ENCODE results near the gene SEC24C.

Gene SEC24C

DNA sequence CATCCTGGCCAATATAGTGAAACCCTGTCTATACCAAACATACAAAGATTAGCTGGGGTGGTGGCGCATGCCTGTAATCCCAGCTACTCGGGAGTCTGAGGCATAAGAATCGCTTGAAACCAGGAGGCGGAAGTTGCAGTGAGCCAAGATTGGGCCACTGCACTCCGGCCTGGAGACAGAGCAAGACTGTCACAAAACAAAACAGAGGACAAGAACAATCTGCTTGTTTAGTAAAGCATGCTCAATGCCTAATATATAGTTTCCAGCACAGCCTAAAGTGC lies 1.8 kb upstream of the SEC24C start:
- Histone ChIP-seq H3K27ac (ENCODE audit: low read depth, low read length) (no peak overlapping the region), H3K27me3 (ENCODE audit: low read length) (no peaks in the 10 kb centered on the region), H3K9me3 (ENCODE audit: insufficient read depth, low read length) (no peaks in the 10 kb centered on the region), H4K20me1 (ENCODE audit: low read depth, low read length) (no peaks in the 10 kb centered on the region; the same call in 1 of the 2 replicates), H3K36me3 (ENCODE audit: low read length) (no peaks in the 10 kb centered on the region), H3K9ac (ENCODE audit: low read length) (no peak overlapping the region), H3K4me3 (ENCODE audit: insufficient read depth, low read length, poor library complexity, severe bottlenecking) (no peak overlapping the region), H2AFZ (ENCODE audit: low read depth, low read length, severe bottlenecking) (no peak overlapping the region), H3K9me2 (replicated peaks; ENCODE audit: insufficient read depth, low read length) (no peaks in the 10 kb centered on the region), H3K4me2 (ENCODE audit: low read depth, low read length, poor library complexity, severe bottlenecking) (peak overlapping the region; percentile 83), H3K79me2 (ENCODE audit: insufficient read depth, low read length) (peaks cover 49% of the 10 kb centered on the region), H3F3A (ENCODE audit: insufficient read depth) (no peaks in the 10 kb centered on the region)
- TF ChIP-seq, protein P1, sequence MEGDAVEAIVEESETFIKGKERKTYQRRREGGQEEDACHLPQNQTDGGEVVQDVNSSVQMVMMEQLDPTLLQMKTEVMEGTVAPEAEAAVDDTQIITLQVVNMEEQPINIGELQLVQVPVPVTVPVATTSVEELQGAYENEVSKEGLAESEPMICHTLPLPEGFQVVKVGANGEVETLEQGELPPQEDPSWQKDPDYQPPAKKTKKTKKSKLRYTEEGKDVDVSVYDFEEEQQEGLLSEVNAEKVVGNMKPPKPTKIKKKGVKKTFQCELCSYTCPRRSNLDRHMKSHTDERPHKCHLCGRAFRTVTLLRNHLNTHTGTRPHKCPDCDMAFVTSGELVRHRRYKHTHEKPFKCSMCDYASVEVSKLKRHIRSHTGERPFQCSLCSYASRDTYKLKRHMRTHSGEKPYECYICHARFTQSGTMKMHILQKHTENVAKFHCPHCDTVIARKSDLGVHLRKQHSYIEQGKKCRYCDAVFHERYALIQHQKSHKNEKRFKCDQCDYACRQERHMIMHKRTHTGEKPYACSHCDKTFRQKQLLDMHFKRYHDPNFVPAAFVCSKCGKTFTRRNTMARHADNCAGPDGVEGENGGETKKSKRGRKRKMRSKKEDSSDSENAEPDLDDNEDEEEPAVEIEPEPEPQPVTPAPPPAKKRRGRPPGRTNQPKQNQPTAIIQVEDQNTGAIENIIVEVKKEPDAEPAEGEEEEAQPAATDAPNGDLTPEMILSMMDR (IDR thresholded peaks at IDR 0.05; ENCODE audit: insufficient read depth, low read length, poor library complexity, severe bottlenecking), result no peak
- no peak for TF ChIP-seq EZH2phosphoT487 (conservative IDR thresholded peaks at IDR 0.05; ENCODE audit: low read length)

DNA sequence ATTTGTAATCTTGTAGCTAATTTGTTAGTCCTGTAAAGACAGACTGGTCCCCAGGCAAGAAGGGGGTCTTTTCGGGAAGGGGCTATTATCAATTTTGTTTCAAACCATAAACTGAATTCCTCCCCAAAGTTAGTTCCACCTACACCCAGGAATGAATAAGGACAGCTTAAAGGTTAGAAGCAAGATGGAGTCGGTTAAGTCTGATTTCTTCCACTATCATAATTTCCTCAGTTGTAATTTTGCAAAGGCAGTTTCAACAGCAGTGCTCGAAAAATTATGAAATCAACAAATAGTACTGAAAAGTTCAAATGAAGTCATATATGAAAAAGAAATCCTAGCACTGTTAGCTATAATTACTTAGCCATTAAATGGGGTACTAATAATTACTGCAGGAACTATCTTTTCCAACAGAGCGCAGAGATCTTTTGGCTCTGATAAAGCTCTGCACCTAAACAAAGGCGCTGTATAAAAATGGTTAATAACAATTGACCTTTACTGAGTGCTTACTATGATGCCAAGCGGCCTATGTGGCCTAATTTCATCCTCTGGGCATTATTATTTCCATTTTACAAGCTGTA lies 756 bp upstream of the SEC24C start:
- no peaks in the 10 kb centered on the region for H3K9me3 ChIP-seq (ENCODE audit: insufficient read depth, low read length)
- no peaks in the 10 kb centered on the region for H3K36me3 ChIP-seq (ENCODE audit: low read length)
- H3K9me2 ChIP-seq (replicated peaks; ENCODE audit: insufficient read depth, low read length), result no peaks in the 10 kb centered on the region
- peak overlapping the region; percentile 83 for H3K4me2 ChIP-seq (ENCODE audit: low read depth, low read length, poor library complexity, severe bottlenecking)
- no peaks in the 10 kb centered on the region for H3K27me3 ChIP-seq (ENCODE audit: low read length)
- H3K4me3 ChIP-seq (ENCODE audit: insufficient read depth, low read length, poor library complexity, severe bottlenecking), result peak overlapping the region; percentile 92
- H3K27ac ChIP-seq (ENCODE audit: low read depth, low read length), result peak overlapping the region; percentile 74
- no peaks in the 10 kb centered on the region; the same call in 1 of the 2 replicates for H4K20me1 ChIP-seq (ENCODE audit: low read depth, low read length)
- H3K79me2 ChIP-seq (ENCODE audit: insufficient read depth, low read length), result peaks cover 49% of the 10 kb centered on the region
- H3F3A ChIP-seq (ENCODE audit: insufficient read depth), result no peaks in the 10 kb centered on the region
- peak overlapping the region; percentile 77 for H3K9ac ChIP-seq (ENCODE audit: low read length)
- peak overlapping the region; percentile 47 for H2AFZ ChIP-seq (ENCODE audit: low read depth, low read length, severe bottlenecking)
- TF ChIP-seq, protein P1 (IDR thresholded peaks at IDR 0.05; ENCODE audit: insufficient read depth, low read length, poor library complexity, severe bottlenecking), result no peak
- no peak for TF ChIP-seq EZH2phosphoT487 (conservative IDR thresholded peaks at IDR 0.05; ENCODE audit: low read length)

DNA sequence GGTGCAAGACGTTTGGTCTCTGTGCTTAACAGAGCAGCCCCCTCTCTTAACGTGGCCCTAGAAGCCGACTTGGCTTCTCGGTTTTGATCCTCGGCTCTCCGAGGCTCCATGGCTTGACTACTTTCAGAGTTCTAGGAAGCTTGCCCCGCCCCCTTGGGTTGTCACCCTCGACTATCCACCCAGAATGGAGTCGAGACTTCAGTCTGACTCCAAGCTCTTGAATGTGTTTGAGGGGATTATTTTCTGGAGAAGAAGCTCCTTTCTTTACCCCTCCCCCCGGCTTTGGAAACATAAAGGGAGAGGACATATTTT lies 448 bp downstream of the SEC24C start:
- no peaks in the 10 kb centered on the region for H3K9me2 ChIP-seq (replicated peaks; ENCODE audit: insufficient read depth, low read length)
- H3K27ac ChIP-seq (ENCODE audit: low read depth, low read length), result peak overlapping the region; percentile 74; the same call in 1 of the 2 replicates
- no peaks in the 10 kb centered on the region; the same call in 1 of the 2 replicates for H4K20me1 ChIP-seq (ENCODE audit: low read depth, low read length)
- peak overlapping the region; percentile 92 for H3K4me3 ChIP-seq (ENCODE audit: insufficient read depth, low read length, poor library complexity, severe bottlenecking)
- H3K79me2 ChIP-seq (ENCODE audit: insufficient read depth, low read length), result peaks cover 59% of the 10 kb centered on the region
- H3F3A ChIP-seq (ENCODE audit: insufficient read depth), result no peaks in the 10 kb centered on the region
- peak overlapping the region; percentile 47 for H2AFZ ChIP-seq (ENCODE audit: low read depth, low read length, severe bottlenecking)
- 0 out of 2 replicates have a peak, but pooled peaks cover 6% of the 10 kb centered on the region for H3K36me3 ChIP-seq (ENCODE audit: low read length)
- no peaks in the 10 kb centered on the region for H3K27me3 ChIP-seq (ENCODE audit: low read length)
- peak overlapping the region; percentile 77 for H3K9ac ChIP-seq (ENCODE audit: low read length)
- no peaks in the 10 kb centered on the region for H3K9me3 ChIP-seq (ENCODE audit: insufficient read depth, low read length)
- peak overlapping the region; percentile 83 for H3K4me2 ChIP-seq (ENCODE audit: low read depth, low read length, poor library complexity, severe bottlenecking)
- no peak for TF ChIP-seq EZH2phosphoT487 (conservative IDR thresholded peaks at IDR 0.05; ENCODE audit: low read length)
- TF ChIP-seq, protein P1 (IDR thresholded peaks at IDR 0.05; ENCODE audit: insufficient read depth, low read length, poor library complexity, severe bottlenecking), result no peak

All from SU-DHL-6 (cell line).